ENCODE measurements around the gene CBFA2T3. TPM values are rescaled to one million over a fixed set of nuclear protein-coding genes. Genes with fewer than 3 reads are reported as not detected.

Gene CBFA2T3
- total RNA-seq, 4 donors from 2014 or later, result 0.78 to 5.0 (median 2.8) TPM

DNA sequence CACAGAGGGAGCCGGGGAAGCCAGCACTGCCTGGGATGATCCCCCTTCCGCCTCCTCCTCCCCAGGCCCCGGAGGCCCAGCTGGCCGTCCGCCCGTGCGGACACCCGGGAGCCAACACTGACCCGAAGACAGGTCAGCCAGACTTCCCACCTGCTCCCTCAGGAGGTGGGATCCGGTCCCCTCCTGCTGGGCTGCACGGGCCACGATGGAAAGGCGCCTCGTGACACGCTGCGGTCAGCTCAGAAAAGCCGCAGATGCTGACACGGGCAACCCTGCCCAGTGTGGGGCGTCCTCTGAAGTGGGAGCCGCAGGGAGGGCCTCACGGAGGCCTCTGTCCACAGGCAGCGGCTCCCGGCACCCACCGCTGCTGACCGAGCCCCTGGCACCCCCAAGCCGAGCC is 49.3 kb downstream of the CBFA2T3 start:
- 88 to 89% methylated on average over 3 to 18 of the region's 26 CpGs for WGBS, 2 donors
- TF ChIP-seq POLR2A (IDR thresholded peaks at IDR 0.05), result no peak
- Histone ChIP-seq H3K27me3 (peaks cover 0 to 20% of the 10 kb centered on the region in 2 donors), H3K4me3 (no peak overlapping the region), H3K9me3 (no peaks in the 10 kb centered on the region), H3K36me3 (no peaks in the 10 kb centered on the region), H3K4me1 (peaks cover 0 to 30% (median 8%) of the 10 kb centered on the region in 4 donors), H3K27ac (no peak overlapping the region)
- DNase-seq (ENCODE audit: low spot score in 2 of 2), result no peak

DNA sequence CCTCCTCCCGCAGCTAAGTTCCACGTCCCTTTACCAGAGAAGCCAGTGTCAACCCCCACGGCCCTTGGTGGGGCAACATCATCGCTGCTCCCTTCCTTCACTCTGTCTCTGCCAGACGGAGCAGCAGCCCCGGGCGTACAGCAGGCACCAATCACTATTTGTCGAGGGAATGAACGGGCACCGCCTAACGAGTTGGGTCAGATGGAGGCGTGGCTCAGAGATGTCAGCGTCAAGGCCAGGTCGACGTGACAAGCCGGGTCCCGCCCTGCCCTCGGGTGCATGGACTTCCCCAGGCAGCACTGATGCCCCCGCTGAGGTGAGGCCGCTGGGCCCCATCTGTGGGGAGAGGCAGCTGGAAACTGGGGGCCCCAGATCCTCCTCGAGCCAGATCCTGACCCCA is 50.0 kb downstream of the CBFA2T3 start:
- no peak overlapping the region for H3K4me3 ChIP-seq
- no peak for TF ChIP-seq EP300 (IDR thresholded peaks at IDR 0.05)
- TF ChIP-seq POLR2A (IDR thresholded peaks at IDR 0.05), result no peak
- TF ChIP-seq, protein P1, sequence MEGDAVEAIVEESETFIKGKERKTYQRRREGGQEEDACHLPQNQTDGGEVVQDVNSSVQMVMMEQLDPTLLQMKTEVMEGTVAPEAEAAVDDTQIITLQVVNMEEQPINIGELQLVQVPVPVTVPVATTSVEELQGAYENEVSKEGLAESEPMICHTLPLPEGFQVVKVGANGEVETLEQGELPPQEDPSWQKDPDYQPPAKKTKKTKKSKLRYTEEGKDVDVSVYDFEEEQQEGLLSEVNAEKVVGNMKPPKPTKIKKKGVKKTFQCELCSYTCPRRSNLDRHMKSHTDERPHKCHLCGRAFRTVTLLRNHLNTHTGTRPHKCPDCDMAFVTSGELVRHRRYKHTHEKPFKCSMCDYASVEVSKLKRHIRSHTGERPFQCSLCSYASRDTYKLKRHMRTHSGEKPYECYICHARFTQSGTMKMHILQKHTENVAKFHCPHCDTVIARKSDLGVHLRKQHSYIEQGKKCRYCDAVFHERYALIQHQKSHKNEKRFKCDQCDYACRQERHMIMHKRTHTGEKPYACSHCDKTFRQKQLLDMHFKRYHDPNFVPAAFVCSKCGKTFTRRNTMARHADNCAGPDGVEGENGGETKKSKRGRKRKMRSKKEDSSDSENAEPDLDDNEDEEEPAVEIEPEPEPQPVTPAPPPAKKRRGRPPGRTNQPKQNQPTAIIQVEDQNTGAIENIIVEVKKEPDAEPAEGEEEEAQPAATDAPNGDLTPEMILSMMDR (IDR thresholded peaks at IDR 0.05), result no peak
- peaks cover 0 to 27% of the 10 kb centered on the region in 2 donors for H3K27me3 ChIP-seq
- no peak overlapping the region for H3K27ac ChIP-seq
- WGBS, 2 donors, result 76 to 86% methylated on average over 20 to 21 of the region's 21 CpGs
- peaks cover 0 to 36% (median 11%) of the 10 kb centered on the region in 4 donors for H3K4me1 ChIP-seq
- no peaks in the 10 kb centered on the region for H3K9me3 ChIP-seq
- no peaks in the 10 kb centered on the region for H3K36me3 ChIP-seq
- no peak for DNase-seq (ENCODE audit: low spot score in 2 of 2)

DNA sequence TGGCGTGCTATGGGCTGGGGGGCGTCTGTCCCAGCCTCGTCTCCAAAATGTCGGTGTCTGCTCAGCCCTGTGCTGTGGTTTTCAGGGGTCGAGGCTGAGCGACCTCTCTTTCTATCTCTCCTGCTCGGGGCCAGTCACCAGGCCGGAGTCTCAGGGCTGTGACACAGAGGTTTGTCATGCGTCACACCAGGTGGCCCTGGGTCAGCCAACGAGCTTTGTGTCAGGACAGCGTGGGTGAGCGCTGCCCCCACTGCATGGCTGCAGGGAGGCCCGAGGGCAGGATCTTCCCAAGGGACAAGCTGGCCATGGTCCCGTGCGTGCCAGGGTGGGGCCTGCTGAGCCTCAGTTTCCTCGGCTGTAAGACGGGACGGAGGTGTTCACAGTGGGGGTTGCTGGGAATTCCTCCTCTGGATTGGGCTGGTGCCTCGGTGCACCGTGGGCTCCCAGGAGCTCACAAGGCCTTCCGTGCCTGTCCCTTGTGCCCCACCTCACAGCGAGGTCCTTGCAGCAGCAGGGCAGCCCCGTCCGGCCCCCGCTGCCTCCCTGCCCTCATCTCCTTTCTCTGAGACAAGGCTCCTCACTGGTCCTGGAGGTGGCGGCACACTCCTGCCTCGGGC is 50.5 kb downstream of the CBFA2T3 start:
- 76 to 83% methylated on average over 19 to 24 of the region's 27 CpGs for WGBS, 2 donors
- Histone ChIP-seq H3K4me1 (peaks cover 0 to 42% (median 13%) of the 10 kb centered on the region in 4 donors), H3K27ac (no peak overlapping the region), H3K9me3 (no peaks in the 10 kb centered on the region), H3K27me3 (peaks cover 0 to 30% of the 10 kb centered on the region in 2 donors), H3K4me3 (no peak overlapping the region), H3K36me3 (no peaks in the 10 kb centered on the region)
- TF ChIP-seq EP300 (IDR thresholded peaks at IDR 0.05) (no peak), POLR2A (IDR thresholded peaks at IDR 0.05) (no peak)
- TF ChIP-seq, protein P1 (IDR thresholded peaks at IDR 0.05), result no peak
- no peak for DNase-seq (ENCODE audit: low spot score in 2 of 2)

DNA sequence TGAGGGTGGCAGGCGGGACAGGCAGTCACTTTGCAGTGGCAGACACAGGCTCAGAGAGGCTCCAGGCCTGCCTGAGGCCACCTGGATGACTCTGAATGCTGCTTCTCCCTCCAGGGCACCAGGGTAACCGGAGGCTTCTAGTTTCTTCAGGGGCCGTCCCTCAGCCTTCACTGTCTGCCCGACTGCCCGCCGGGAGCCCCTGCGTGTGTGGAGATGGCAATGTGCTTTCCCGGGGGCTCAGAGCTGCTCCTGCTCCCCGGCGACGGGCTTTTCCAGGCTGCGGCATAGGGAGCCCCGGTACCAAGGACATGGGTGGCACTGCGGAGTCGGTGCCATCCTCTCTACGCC is 51.5 kb downstream of the CBFA2T3 start:
- H3K27me3 ChIP-seq, result peaks cover 0 to 30% of the 10 kb centered on the region in 2 donors
- no peaks in the 10 kb centered on the region for H3K36me3 ChIP-seq
- no peak overlapping the region for H3K27ac ChIP-seq
- no peak for DNase-seq (ENCODE audit: low spot score in 2 of 2)
- TF ChIP-seq EP300 (IDR thresholded peaks at IDR 0.05) (no peak), POLR2A (IDR thresholded peaks at IDR 0.05) (no peak)
- TF ChIP-seq, protein P1 (IDR thresholded peaks at IDR 0.05), result no peak
- no peaks in the 10 kb centered on the region for H3K9me3 ChIP-seq
- H3K4me1 ChIP-seq, result peaks cover 0 to 51% (median 22%) of the 10 kb centered on the region in 4 donors
- no peak overlapping the region for H3K4me3 ChIP-seq
- 90 to 100% methylated on average over 5 to 14 of the region's 16 CpGs for WGBS, 2 donors

DNA sequence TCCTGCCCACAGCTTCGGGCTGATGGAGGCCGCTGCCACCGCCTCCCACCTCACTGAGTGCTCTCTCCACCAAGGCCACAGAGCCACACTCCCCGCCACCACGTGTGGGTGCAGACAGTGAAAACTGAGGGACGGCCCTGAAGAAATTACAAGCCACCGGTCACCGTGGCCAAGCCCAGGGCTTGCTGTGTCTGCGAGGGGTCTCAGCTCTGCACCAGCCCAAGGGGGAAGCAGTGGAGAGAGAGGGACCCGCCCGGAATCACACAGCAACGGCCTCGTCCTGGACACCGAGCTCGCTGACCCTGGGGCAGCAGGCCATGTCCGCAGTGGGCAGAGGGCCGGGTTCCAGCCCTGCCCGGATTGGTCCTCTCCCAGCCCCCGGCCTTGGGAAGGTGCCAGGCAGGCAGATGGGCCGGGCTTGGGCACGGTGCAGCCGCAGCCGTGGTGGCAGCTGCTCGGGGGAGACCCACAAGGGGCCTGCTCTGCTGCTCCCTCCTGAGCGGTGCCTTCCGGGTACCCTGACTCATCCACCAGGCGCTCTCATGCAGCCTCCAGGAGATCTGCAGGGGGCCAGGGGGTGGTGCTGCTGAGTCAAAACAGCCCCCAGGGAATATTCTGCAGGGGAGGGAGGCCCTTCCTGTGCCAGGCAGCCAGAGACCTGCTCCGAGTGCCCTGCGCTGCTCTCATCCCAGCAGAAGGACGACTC is 52.0 kb downstream of the CBFA2T3 start:
- Histone ChIP-seq H3K4me1 (peaks cover 0 to 57% (median 23%) of the 10 kb centered on the region in 4 donors), H3K36me3 (no peaks in the 10 kb centered on the region), H3K4me3 (no peak overlapping the region), H3K27me3 (peaks cover 0 to 30% of the 10 kb centered on the region in 2 donors), H3K27ac (peak overlapping the region in 1 of 4 donors; percentile 35), H3K9me3 (no peaks in the 10 kb centered on the region)
- WGBS, 2 donors, result 31 to 54% methylated on average over 19 to 27 of the region's 30 CpGs
- no peak for TF ChIP-seq EP300 (IDR thresholded peaks at IDR 0.05)
- no peak for TF ChIP-seq POLR2A (IDR thresholded peaks at IDR 0.05)
- TF ChIP-seq, protein P1 (IDR thresholded peaks at IDR 0.05), result peak in 1 of 5 experiments; percentile 10
- no peak for DNase-seq (ENCODE audit: low spot score in 2 of 2)

Measured in tibial nerve (tissue), 4 donors.